H1 (cell line): ENCODE data around the gene MYL5. TPM values are rescaled to one million over a fixed set of nuclear protein-coding genes. Genes with fewer than 3 reads are reported as not detected.

ENCODE experiments used
- BCL11A ChIP-seq, 2 experiments: IDR thresholded peaks; one replicate each; pipeline ENCODE4 v1.6.1; 2011; ENCODE audit warnings: low read depth in 2 of 2, low read length in 2 of 2, mild to moderate bottlenecking in 2 of 2
- HDAC6 ChIP-seq: IDR thresholded peaks from one replicate; pipeline ENCODE4 v1.7.1; 2012; ENCODE audit warnings: low read depth, mild to moderate bottlenecking, inconsistent platforms, low read length, moderate library complexity
- polyA plus RNA-seq, 7 experiments: library from polyadenylated mRNA; depleted of rRNA in 3 of 7; stranded (reverse) in 5 of 7; unstranded in 2 of 7; fragments of >200 nt in 5 of 7; fragments of 200-250 nt in 2 of 7; gene quantifications; 1 replicate in 5 of 7; 2 replicates in 1 of 7; 4 replicates in 1 of 7; pipeline versions ENCODE4 v1.2.1 to v1.2.3, GENCODE V29; 2011 to 2013; ENCODE audit warnings: missing spikeins in 2 of 7, mixed read lengths in 2 of 7
- total RNA-seq: library from RNA; stranded (reverse); fragmentation: NEBNext Ultra II Directional; extraction: Animal tissue kit (Norgen Biotek cat#: 25700); gene quantifications from 2 replicates; pipeline ENCODE4 v1.2.1, GENCODE V29; 2021
- TF ChIP-seq, protein P1 (sequence below): fragments of 300-600 bp; sonication (generic); IDR thresholded peaks from 2 replicates; pipeline ENCODE4 v1.7.1; 2012; ENCODE audit warnings: low read length, moderate library complexity, mild to moderate bottlenecking, inconsistent platforms; ENCODE audit not compliant: insufficient replicate concordance

The MYL5 gene
- total and polyA plus RNA-seq, 2 of the 8 experiments (the other 6 are each of a cell fraction or from before 2014, with no cell fraction given): 5.7 to 6.8 TPM

DNA sequence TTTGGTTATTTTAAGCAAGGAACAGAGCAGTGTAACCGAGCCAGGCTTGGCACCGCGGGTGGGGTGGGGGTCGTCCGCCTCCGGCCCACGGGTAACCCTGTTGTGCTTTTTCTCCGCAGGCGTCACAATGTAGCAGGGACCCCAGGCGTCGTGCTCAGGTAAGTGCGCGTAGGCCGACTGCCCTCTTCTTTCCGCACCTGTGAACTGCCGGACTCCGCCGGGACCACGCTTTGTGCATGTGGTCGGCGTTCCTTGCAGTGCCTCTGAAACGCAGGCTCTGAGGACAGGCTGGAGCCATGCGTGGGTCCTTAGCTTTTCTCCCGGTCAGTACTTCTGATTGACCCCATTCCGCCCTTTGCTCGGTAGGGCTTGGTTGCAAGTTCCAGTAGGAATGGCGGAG is 56.2 kb downstream of the MYL5 start (continued):
- TF ChIP-seq, protein P1, sequence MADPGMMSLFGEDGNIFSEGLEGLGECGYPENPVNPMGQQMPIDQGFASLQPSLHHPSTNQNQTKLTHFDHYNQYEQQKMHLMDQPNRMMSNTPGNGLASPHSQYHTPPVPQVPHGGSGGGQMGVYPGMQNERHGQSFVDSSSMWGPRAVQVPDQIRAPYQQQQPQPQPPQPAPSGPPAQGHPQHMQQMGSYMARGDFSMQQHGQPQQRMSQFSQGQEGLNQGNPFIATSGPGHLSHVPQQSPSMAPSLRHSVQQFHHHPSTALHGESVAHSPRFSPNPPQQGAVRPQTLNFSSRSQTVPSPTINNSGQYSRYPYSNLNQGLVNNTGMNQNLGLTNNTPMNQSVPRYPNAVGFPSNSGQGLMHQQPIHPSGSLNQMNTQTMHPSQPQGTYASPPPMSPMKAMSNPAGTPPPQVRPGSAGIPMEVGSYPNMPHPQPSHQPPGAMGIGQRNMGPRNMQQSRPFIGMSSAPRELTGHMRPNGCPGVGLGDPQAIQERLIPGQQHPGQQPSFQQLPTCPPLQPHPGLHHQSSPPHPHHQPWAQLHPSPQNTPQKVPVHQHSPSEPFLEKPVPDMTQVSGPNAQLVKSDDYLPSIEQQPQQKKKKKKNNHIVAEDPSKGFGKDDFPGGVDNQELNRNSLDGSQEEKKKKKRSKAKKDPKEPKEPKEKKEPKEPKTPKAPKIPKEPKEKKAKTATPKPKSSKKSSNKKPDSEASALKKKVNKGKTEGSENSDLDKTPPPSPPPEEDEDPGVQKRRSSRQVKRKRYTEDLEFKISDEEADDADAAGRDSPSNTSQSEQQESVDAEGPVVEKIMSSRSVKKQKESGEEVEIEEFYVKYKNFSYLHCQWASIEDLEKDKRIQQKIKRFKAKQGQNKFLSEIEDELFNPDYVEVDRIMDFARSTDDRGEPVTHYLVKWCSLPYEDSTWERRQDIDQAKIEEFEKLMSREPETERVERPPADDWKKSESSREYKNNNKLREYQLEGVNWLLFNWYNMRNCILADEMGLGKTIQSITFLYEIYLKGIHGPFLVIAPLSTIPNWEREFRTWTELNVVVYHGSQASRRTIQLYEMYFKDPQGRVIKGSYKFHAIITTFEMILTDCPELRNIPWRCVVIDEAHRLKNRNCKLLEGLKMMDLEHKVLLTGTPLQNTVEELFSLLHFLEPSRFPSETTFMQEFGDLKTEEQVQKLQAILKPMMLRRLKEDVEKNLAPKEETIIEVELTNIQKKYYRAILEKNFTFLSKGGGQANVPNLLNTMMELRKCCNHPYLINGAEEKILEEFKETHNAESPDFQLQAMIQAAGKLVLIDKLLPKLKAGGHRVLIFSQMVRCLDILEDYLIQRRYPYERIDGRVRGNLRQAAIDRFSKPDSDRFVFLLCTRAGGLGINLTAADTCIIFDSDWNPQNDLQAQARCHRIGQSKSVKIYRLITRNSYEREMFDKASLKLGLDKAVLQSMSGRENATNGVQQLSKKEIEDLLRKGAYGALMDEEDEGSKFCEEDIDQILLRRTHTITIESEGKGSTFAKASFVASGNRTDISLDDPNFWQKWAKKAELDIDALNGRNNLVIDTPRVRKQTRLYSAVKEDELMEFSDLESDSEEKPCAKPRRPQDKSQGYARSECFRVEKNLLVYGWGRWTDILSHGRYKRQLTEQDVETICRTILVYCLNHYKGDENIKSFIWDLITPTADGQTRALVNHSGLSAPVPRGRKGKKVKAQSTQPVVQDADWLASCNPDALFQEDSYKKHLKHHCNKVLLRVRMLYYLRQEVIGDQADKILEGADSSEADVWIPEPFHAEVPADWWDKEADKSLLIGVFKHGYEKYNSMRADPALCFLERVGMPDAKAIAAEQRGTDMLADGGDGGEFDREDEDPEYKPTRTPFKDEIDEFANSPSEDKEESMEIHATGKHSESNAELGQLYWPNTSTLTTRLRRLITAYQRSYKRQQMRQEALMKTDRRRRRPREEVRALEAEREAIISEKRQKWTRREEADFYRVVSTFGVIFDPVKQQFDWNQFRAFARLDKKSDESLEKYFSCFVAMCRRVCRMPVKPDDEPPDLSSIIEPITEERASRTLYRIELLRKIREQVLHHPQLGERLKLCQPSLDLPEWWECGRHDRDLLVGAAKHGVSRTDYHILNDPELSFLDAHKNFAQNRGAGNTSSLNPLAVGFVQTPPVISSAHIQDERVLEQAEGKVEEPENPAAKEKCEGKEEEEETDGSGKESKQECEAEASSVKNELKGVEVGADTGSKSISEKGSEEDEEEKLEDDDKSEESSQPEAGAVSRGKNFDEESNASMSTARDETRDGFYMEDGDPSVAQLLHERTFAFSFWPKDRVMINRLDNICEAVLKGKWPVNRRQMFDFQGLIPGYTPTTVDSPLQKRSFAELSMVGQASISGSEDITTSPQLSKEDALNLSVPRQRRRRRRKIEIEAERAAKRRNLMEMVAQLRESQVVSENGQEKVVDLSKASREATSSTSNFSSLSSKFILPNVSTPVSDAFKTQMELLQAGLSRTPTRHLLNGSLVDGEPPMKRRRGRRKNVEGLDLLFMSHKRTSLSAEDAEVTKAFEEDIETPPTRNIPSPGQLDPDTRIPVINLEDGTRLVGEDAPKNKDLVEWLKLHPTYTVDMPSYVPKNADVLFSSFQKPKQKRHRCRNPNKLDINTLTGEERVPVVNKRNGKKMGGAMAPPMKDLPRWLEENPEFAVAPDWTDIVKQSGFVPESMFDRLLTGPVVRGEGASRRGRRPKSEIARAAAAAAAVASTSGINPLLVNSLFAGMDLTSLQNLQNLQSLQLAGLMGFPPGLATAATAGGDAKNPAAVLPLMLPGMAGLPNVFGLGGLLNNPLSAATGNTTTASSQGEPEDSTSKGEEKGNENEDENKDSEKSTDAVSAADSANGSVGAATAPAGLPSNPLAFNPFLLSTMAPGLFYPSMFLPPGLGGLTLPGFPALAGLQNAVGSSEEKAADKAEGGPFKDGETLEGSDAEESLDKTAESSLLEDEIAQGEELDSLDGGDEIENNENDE: no peak
- TF ChIP-seq HDAC6: no peak
- TF ChIP-seq BCL11A (IDR thresholded peaks at IDR 0.05; ENCODE audit: low read depth in 2 of 2, low read length in 2 of 2): no peak
